Activated T-cell treated with anti-CD3 and anti-CD28 coated beads, Interleukin-2, amount 50 U/mL, for 24 hours (primary cell): ENCODE data around the gene CPOX.

Source experiments
- DNase-seq: peaks from one replicate; pipeline ENCODE4 v3.0.0-alpha.2; 2020
- H3K27ac Mint-ChIP-seq: 2 replicates; pipeline ENCODE4 v1.8.0; 2020; ENCODE audit warnings: mild to moderate bottlenecking, mixed read lengths
- H3K27me3 Mint-ChIP-seq: 2 replicates; pipeline ENCODE4 v1.8.0; 2020; ENCODE audit warnings: mixed read lengths
- H3K36me3 Mint-ChIP-seq: 2 replicates; pipeline ENCODE4 v1.8.0; 2020; ENCODE audit warnings: low read depth, mixed read lengths
- H3K4me1 Mint-ChIP-seq: 2 replicates; pipeline ENCODE4 v1.8.0; 2020; ENCODE audit warnings: low read depth, mixed read lengths
- H3K4me3 Mint-ChIP-seq: 2 replicates; pipeline ENCODE4 v1.8.0; 2020; ENCODE audit warnings: mild to moderate bottlenecking, moderate library complexity, mixed read lengths
- H3K9me3 Mint-ChIP-seq: 2 replicates; pipeline ENCODE4 v1.8.0; 2020; ENCODE audit warnings: mixed read lengths

The CPOX gene

GRCh38 chr3:98582042-98582441 is 11.4 kb downstream of the CPOX start:
- H3K9me3 Mint-ChIP-seq = no peaks in the 10 kb centered on the region
- H3K27ac Mint-ChIP-seq = no peak overlapping the region
- H3K4me3 Mint-ChIP-seq = no peak overlapping the region
- DNase-seq = no peak
- peaks cover 43% of the 10 kb centered on the region for H3K4me1 Mint-ChIP-seq
- H3K27me3 Mint-ChIP-seq = no peaks in the 10 kb centered on the region
- H3K36me3 Mint-ChIP-seq = peaks cover 94% of the 10 kb centered on the region

DNA sequence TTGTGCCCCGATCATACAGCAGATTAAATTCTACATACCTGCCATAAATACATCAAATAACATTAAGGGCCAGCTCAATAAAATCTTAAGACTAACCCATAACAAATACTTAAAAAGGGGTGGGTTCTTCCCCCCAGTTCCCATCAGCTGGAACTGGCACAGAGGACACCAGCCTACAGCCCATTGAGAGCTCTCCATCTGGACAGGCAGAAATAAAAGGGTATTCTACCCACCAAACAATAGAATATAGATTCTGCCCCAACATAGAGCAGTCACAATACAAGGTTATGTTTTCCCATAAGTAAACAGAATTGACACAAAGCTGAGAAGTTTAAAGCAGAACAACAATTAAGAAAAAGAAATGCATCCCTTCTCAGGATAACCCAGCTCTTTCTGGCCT is 11.9 kb downstream of the CPOX start:
- H3K9me3 Mint-ChIP-seq = no peaks in the 10 kb centered on the region
- no peak overlapping the region for H3K4me3 Mint-ChIP-seq
- H3K27me3 Mint-ChIP-seq = no peaks in the 10 kb centered on the region
- H3K27ac Mint-ChIP-seq = peak overlapping the region; percentile 22
- H3K36me3 Mint-ChIP-seq = peaks cover 96% of the 10 kb centered on the region
- DNase-seq = no peak
- peaks cover 47% of the 10 kb centered on the region for H3K4me1 Mint-ChIP-seq

DNA sequence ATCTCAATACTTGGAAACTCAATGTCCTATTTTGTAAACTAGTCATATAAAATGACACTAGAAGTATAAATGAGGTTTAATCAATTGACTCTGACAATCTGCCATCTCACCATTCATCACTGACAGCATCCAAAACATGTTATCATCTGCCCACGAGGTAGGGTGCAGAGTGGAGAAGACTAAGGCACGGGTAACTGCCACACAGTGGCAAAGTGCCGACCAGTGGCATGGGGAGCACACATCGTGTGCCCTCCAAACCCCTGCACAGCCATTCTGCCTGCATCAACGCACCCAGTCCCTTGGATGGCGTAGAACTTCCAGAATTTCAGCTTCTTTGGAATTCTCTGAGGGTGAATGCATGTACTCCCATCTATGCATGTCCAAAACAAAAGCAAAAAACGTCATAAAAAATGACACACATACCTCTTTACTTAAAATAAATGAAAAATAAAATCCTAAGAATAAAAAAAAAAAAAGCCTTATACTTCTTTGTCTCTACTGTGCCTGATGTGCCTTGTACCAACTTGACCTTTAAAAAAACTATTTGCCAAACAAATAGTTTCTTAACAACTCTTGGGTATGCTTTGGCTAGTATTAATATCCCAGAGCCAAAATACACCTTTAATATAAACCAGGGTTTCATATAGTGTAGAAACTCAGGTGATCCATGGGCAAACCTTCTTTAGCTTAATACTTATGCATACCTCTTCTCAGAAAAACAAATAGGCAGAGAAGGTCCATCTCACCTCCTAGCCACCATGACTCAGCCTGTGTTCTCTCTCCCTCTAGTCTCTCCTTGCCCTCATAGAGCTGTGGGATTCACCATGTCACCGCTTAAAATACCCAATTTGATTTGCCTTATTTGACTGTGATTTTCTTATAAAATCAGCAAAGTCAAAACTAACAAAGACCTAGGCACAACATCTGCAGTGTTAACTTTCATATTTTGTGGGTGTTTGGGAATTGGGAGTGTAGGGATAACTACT is 12.7 kb downstream of the CPOX start:
- Mint-ChIP-seq H3K27ac (peak overlapping the region; percentile 22), H3K4me3 (no peak overlapping the region), H3K4me1 (peaks cover 51% of the 10 kb centered on the region), H3K36me3 (peaks cover 95% of the 10 kb centered on the region), H3K9me3 (no peaks in the 10 kb centered on the region), H3K27me3 (no peaks in the 10 kb centered on the region)
- DNase-seq = no peak

DNA sequence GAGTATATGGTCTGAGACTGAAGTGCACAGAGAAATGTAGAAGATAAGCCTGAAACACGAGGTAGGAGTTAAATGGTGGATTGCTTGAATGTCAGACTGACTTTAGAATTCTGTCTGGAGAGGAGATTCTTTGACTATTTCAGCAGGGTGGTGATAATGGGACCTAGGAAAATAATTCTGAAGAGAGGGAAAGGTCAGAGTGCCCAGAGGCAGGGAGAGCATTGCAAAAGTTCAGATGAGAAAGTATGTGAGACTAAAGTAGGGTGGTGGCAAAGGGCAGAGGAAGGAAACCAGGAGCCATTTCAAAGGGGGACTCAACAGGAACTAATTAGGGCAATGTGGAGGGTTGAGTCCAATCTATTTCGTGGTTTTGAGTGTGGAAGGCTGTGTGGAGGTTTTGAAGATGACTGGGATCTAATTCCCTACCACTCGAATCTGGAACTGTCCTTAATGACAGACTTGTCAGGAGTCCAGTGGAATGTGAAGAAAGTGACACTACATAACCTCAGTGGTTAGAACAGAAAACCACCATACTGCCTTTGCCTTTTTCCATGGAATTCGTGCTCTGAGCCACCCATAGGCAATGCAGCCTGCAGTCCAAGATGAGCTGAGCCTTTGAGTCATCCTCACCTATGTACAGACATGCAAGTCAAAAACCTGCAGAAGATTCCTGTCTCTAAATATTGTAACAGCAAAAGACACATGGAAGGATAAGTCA is 16.1 kb downstream of the CPOX start:
- no peak for DNase-seq
- peaks cover 68% of the 10 kb centered on the region for H3K36me3 Mint-ChIP-seq
- no peaks in the 10 kb centered on the region for H3K27me3 Mint-ChIP-seq
- H3K9me3 Mint-ChIP-seq = no peaks in the 10 kb centered on the region
- no peak overlapping the region for H3K4me3 Mint-ChIP-seq
- peaks cover 53% of the 10 kb centered on the region for H3K4me1 Mint-ChIP-seq
- H3K27ac Mint-ChIP-seq = peak overlapping the region; percentile 26

DNA sequence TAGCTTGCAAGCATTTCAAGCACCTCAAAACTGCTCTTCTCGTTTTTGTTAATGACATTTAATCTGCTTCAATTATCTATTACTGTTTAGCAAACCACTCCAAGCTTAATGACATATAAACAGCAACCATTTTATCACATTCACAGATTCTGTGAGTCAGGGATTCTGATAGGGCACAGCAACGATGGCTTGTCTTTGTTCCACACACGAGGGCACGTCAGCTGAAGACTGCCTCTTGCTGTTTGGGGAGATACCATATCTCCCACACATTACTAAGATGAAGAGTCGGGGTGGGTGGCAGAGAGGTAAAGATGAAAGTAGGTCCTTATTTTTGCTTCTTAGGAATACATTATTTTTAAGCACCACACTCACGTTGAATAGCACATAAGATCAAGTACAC is 19.3 kb downstream of the CPOX start:
- peak overlapping the region; percentile 2 for H3K4me3 Mint-ChIP-seq
- peaks cover 60% of the 10 kb centered on the region for H3K4me1 Mint-ChIP-seq
- peaks cover 4% of the 10 kb centered on the region for H3K9me3 Mint-ChIP-seq
- no peak for DNase-seq
- peak overlapping the region; percentile 87 for H3K27ac Mint-ChIP-seq
- H3K27me3 Mint-ChIP-seq = no peaks in the 10 kb centered on the region
- H3K36me3 Mint-ChIP-seq = peaks cover 41% of the 10 kb centered on the region

GRCh38 chr3:98573181-98573728 is 20.2 kb downstream of the CPOX start:
- DNase-seq = no peak
- H3K36me3 Mint-ChIP-seq = peaks cover 33% of the 10 kb centered on the region
- peaks cover 7% of the 10 kb centered on the region for H3K9me3 Mint-ChIP-seq
- peak overlapping the region; percentile 87 for H3K27ac Mint-ChIP-seq
- H3K4me1 Mint-ChIP-seq = peaks cover 62% of the 10 kb centered on the region
- no peaks in the 10 kb centered on the region for H3K27me3 Mint-ChIP-seq
- peak overlapping the region; percentile 43 for H3K4me3 Mint-ChIP-seq

- Mint-ChIP-seq H3K4me3 (no peak overlapping the region), H3K27me3 (no peaks in the 10 kb centered on the region), H3K36me3 (peaks cover 5% of the 10 kb centered on the region), H3K4me1 (peaks cover 72% of the 10 kb centered on the region), H3K9me3 (peaks cover 7% of the 10 kb centered on the region), H3K27ac (no peak overlapping the region)
- DNase-seq = no peak
Observed at GRCh38 chr3:98568402-98568801, 25.0 kb downstream of the CPOX start.

DNA sequence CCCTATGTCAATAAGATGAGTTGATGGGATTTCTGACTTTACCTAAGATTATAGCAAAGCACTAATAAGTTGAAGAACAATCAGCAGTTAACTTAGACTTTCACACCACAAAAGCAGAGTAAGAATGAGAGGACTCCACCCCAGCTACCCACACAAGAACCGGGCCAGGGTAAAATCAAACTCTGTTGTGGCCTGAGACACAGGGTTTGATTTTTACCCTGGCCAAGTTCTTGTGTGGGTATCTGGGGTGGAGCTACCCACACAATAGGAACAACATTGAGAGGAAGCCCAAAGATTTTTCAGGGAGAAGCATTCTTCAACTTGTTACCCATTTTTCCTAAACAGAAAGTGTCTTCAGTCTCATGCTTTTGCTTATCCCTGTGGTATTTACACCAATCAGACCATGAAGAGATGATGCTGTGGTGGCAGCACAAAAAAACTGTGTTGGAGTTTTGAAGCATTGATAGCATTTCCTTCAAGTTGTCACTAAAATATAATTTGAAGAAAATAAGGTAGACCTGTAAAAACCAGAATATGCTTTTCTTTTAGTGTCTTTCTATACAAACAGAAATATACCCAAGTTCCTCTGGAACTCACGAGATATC is 25.6 kb downstream of the CPOX start:
- H3K4me1 Mint-ChIP-seq = peaks cover 72% of the 10 kb centered on the region
- peaks cover 5% of the 10 kb centered on the region for H3K36me3 Mint-ChIP-seq
- peak overlapping the region; percentile 41 for H3K4me3 Mint-ChIP-seq
- H3K27me3 Mint-ChIP-seq = no peaks in the 10 kb centered on the region
- peak overlapping the region; percentile 78 for H3K27ac Mint-ChIP-seq
- no peak for DNase-seq
- peaks cover 7% of the 10 kb centered on the region for H3K9me3 Mint-ChIP-seq

- peaks cover 75% of the 10 kb centered on the region for H3K4me1 Mint-ChIP-seq
- H3K9me3 Mint-ChIP-seq = peaks cover 7% of the 10 kb centered on the region
- peak overlapping the region; percentile 8 for H3K4me3 Mint-ChIP-seq
- no peak for DNase-seq
- peaks cover 2% of the 10 kb centered on the region for H3K36me3 Mint-ChIP-seq
- no peaks in the 10 kb centered on the region for H3K27me3 Mint-ChIP-seq
- H3K27ac Mint-ChIP-seq = peak overlapping the region; percentile 87
Observed at GRCh38 chr3:98565843-98566242, 27.6 kb downstream of the CPOX start.

GRCh38 chr3:98565237-98565643 is 28.2 kb downstream of the CPOX start:
- H3K4me3 Mint-ChIP-seq = peak overlapping the region; percentile 8
- no peaks in the 10 kb centered on the region for H3K27me3 Mint-ChIP-seq
- H3K4me1 Mint-ChIP-seq = peaks cover 79% of the 10 kb centered on the region
- DNase-seq = no peak
- H3K27ac Mint-ChIP-seq = peak overlapping the region; percentile 87
- H3K9me3 Mint-ChIP-seq = peaks cover 7% of the 10 kb centered on the region
- H3K36me3 Mint-ChIP-seq = peaks cover 2% of the 10 kb centered on the region

DNA sequence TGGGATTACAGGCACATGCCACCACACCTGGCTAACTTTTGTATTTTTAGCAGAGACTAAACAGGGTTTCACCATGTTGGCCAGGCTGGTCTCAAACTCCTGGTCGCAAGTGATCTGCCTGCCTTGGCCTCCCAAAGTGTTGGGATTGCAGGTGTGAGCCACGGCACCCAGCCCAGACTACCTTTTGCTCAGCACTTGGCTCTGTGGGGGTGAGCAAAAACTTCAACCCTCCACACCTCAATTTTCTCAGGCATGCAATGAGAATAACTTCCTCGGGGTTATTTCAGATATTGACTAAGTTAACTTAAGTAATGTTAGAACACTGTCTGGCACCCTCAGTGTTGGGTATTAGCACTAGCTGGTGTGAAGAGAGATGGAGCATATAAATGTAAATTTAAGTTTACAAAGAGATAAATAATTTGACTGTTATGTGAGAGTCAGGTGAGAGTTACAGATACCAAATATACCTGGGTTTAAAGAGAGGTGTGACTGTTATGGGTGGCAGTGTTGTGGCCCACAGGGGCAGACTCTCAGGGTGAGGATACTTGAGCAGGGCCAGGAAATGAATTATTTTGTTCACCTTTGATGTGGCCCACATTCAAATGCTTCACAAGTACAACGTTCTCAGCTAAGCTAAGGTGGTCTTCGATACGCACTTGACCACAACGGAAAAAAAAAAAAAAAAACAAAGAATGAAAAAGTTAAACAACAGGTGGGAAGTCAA is 29.0 kb downstream of the CPOX start:
- DNase-seq = no peak
- Mint-ChIP-seq H3K9me3 (peaks cover 5% of the 10 kb centered on the region), H3K4me3 (peak overlapping the region; percentile 55), H3K27ac (peak overlapping the region; percentile 94), H3K36me3 (peaks cover 2% of the 10 kb centered on the region), H3K27me3 (no peaks in the 10 kb centered on the region), H3K4me1 (peaks cover 81% of the 10 kb centered on the region)

DNA sequence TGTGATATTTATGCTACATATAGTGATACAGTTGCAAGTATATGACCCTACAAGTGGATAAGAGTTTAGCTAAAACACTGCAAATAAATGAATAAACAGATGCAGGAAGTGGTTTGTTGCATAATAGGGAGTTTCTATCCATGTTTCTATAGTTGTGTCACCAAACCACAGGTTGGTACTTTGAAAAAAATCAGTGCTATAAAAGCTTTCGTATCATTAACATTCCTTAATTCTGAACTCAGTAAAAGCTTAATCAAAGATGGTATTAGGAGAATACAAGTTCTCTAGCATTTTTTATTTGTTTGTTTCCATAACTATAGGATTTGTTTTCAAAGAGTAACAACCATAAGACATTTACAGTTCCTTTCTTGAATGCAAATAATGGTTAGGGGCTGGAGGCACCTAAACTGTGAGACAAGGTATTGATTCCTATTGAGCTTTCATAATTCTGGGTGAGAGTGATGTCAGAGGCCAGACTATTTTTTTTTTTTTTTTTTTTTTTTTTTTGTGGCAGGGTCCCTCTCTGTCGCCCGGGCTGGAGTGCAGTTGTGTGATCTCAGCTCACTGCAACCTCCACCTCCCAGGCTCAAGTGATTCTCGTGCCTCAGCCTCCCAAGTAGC is 29.6 kb downstream of the CPOX start:
- H3K27ac Mint-ChIP-seq = peak overlapping the region; percentile 94
- H3K36me3 Mint-ChIP-seq = no peaks in the 10 kb centered on the region
- DNase-seq = no peak
- H3K27me3 Mint-ChIP-seq = no peaks in the 10 kb centered on the region
- peak overlapping the region; percentile 55 for H3K4me3 Mint-ChIP-seq
- H3K4me1 Mint-ChIP-seq = peaks cover 84% of the 10 kb centered on the region
- peaks cover 2% of the 10 kb centered on the region for H3K9me3 Mint-ChIP-seq

DNA sequence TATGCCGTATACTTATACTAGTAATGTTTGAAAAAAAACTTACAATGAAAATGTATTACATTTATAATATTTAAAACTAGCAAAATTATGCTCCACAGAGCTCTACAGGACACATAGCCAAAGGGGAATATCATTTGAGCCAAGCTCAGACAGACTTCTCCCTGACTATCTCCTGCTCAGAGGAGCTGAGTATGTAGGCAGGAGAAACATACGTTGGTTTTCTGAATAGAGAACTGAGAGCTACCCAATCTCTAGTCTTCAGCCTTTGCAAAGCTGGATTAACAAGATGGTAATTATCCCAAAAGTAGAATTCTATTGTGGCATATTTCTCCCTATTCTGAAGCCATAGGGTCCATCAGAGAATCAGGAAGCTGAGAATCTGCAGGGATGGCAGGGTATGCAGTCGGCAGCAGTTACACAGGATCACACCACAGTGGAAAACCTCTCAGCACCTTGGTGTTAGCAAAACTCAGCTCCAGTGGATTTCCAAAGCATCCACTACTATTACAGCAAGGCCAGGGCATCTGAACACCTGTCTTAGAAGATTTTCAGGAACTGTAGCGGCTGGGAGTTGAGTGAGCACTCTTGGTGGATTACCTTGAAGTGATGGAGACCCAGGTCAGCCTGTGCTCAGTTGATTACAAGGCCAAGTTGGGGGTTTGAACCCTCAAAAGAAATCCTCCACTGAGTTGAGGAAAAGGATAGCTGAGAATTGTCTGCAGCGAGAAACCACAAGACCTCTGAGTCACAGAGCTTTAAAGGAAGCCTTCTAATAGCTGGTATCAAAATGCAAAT is 31.5 kb downstream of the CPOX start:
- Mint-ChIP-seq H3K27me3 (no peaks in the 10 kb centered on the region), H3K27ac (peak overlapping the region; percentile 84), H3K4me1 (peaks cover 88% of the 10 kb centered on the region), H3K4me3 (peak overlapping the region; percentile 42), H3K9me3 (no peaks in the 10 kb centered on the region), H3K36me3 (no peaks in the 10 kb centered on the region)
- no peak for DNase-seq
